ENCODE measurements around the gene GRIFIN. TPM values are rescaled to one million over a fixed set of nuclear protein-coding genes. Genes with fewer than 3 reads are reported as not detected.
A peak's percentile ranks its signal among the peaks of the same experiment; 100 is the strongest.

Gene GRIFIN
- total and polyA plus RNA-seq, 10 donors: not detected

DNA sequence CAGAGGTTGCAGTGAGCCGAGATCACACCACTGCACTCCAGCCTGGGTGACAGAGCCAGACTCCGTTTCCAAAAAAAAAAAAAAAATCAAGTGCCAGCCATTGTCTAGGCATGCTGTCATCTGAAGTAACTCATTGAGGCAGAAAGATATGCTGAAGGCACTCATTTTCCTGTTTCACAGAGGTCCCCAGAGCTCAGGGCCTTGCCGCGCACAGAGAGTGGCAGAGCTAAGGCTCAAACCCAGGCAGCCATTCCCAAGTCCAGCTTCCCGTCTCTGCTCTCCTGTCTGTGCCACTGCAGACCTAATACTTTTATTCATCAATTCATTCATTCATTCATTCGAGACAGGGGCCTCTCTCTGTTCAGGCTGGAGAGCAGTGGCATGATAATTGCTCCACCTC lies 3.5 kb downstream of the GRIFIN start:
- no peaks in the 10 kb centered on the region for H3K9me3 ChIP-seq
- TF ChIP-seq POLR2AphosphoS5 (IDR thresholded peaks at IDR 0.05): no peak
- no peak for TF ChIP-seq POLR2A (IDR thresholded peaks at IDR 0.05)
- TF ChIP-seq, protein P1, sequence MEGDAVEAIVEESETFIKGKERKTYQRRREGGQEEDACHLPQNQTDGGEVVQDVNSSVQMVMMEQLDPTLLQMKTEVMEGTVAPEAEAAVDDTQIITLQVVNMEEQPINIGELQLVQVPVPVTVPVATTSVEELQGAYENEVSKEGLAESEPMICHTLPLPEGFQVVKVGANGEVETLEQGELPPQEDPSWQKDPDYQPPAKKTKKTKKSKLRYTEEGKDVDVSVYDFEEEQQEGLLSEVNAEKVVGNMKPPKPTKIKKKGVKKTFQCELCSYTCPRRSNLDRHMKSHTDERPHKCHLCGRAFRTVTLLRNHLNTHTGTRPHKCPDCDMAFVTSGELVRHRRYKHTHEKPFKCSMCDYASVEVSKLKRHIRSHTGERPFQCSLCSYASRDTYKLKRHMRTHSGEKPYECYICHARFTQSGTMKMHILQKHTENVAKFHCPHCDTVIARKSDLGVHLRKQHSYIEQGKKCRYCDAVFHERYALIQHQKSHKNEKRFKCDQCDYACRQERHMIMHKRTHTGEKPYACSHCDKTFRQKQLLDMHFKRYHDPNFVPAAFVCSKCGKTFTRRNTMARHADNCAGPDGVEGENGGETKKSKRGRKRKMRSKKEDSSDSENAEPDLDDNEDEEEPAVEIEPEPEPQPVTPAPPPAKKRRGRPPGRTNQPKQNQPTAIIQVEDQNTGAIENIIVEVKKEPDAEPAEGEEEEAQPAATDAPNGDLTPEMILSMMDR (IDR thresholded peaks at IDR 0.05 in 8 of 11, conservative IDR thresholded peaks at IDR 0.05 in 3 of 11): no peak
- H3K4me1 ChIP-seq: peaks cover 7 to 43% (median 20%) of the 10 kb centered on the region in 6 donors
- H3K4me3 ChIP-seq: no peak overlapping the region
- no peaks in the 10 kb centered on the region for H3K36me3 ChIP-seq
- 77 to 91% (median 89%) methylated on average over 6 of the region's 6 CpGs for WGBS, 5 donors
- peaks cover 0 to 56% (median 0%) of the 10 kb centered on the region in 7 donors for H3K27me3 ChIP-seq (replicated peaks in 1 of 7)
- no peak overlapping the region for H3K27ac ChIP-seq
- intact Hi-C loops (cut with DNase I; ENCODE audit: low total_unique reads): loop anchor here (10.0 kb wide), 2 partner anchors 102 to 212 kb away; partner anchors contain the start of gene AMZ1
- no peak for DNase-seq

- Histone ChIP-seq H3K36me3 (no peaks in the 10 kb centered on the region), H3K27me3 (replicated peaks in 1 of 7) (peaks cover 0 to 48% (median 0%) of the 10 kb centered on the region in 7 donors), H3K4me3 (no peak overlapping the region), H3K9me3 (no peaks in the 10 kb centered on the region), H3K27ac (no peak overlapping the region), H3K4me1 (peaks cover 0 to 31% (median 11%) of the 10 kb centered on the region in 6 donors)
- intact Hi-C loops (cut with DNase I; ENCODE audit: low total_unique reads): loop anchor here (10.0 kb wide), 2 partner anchors 103 to 213 kb away; partner anchors contain the start of gene AMZ1
- TF ChIP-seq POLR2A (IDR thresholded peaks at IDR 0.05) (no peak), POLR2AphosphoS5 (IDR thresholded peaks at IDR 0.05) (peak in 2 of 3 donors; percentile 57 to 59)
- TF ChIP-seq, protein P1 (IDR thresholded peaks at IDR 0.05 in 8 of 11, conservative IDR thresholded peaks at IDR 0.05 in 3 of 11): no peak
- WGBS, 5 donors: 3 to 19% (median 15%) methylated on average over 7 to 17 of the region's 17 CpGs
- DNase-seq: no peak
Measured at GRCh38 chr7:2471396-2471795, 4.8 kb downstream of the GRIFIN start.

GRCh38 chr7:2471022-2471329 lies 5.2 kb downstream of the GRIFIN start:
- H3K27ac ChIP-seq: no peak overlapping the region
- 59 to 73% (median 61%) methylated on average over 4 to 5 of the region's 5 CpGs for WGBS, 5 donors

More at GRCh38 chr7:2471022-2471329, 5.2 kb downstream of the GRIFIN start:
- TF ChIP-seq, protein P1 (IDR thresholded peaks at IDR 0.05 in 8 of 11, conservative IDR thresholded peaks at IDR 0.05 in 3 of 11): no peak
- no peak for TF ChIP-seq POLR2AphosphoS5 (IDR thresholded peaks at IDR 0.05)
- TF ChIP-seq POLR2A (IDR thresholded peaks at IDR 0.05): no peak
- Histone ChIP-seq H3K36me3 (no peaks in the 10 kb centered on the region), H3K4me3 (no peak overlapping the region), H3K4me1 (peaks cover 0 to 31% (median 11%) of the 10 kb centered on the region in 6 donors), H3K27me3 (replicated peaks in 1 of 7) (peaks cover 0 to 46% (median 0%) of the 10 kb centered on the region in 7 donors), H3K9me3 (no peaks in the 10 kb centered on the region)
- no peak for DNase-seq
- intact Hi-C loops (cut with DNase I; ENCODE audit: low total_unique reads): loop anchor here (10.0 kb wide), 2 partner anchors 104 to 214 kb away; partner anchors contain the start of gene AMZ1

All from spleen (tissue), 11 donors.